Central memory CD8-positive, alpha-beta T cell (primary cell): ENCODE results near the gene PGAP3.

Source experiments
- ATAC-seq: fragments of 150-1000 bp; cut with Tn5 transposase; replicated peaks from 2 replicates; pipeline ENCODE4 v1.10.0; 2022; ENCODE audit warnings: mild to moderate bottlenecking, moderate FRiP score, moderate number of reproducible peaks; ENCODE audit not compliant: poor library complexity, severe bottlenecking; ENCODE audit errors: extremely low read depth
- DNase-seq, 2 donors: peaks; one replicate each; pipeline ENCODE4 v3.0.0; 2021; ENCODE audit warnings: low spot score in 2 of 2
- H3K27ac Mint-ChIP-seq: one replicate; pipeline ENCODE4 v1.8.0; 2022; ENCODE audit warnings: low read depth, mild to moderate bottlenecking, moderate library complexity, mixed read lengths
- H3K27me3 Mint-ChIP-seq: one replicate; pipeline ENCODE4 v1.8.0; 2022; ENCODE audit warnings: mixed read lengths
- H3K36me3 Mint-ChIP-seq: one replicate; pipeline ENCODE4 v1.8.0; 2022; ENCODE audit warnings: mild to moderate bottlenecking, moderate library complexity, mixed read lengths; ENCODE audit not compliant: insufficient read depth
- H3K4me1 Mint-ChIP-seq: one replicate; pipeline ENCODE4 v1.8.0; 2022; ENCODE audit warnings: mixed read lengths
- H3K4me3 Mint-ChIP-seq: one replicate; pipeline ENCODE4 v1.8.0; 2022; ENCODE audit warnings: mild to moderate bottlenecking, moderate library complexity, mixed read lengths
- H3K9me3 Mint-ChIP-seq: one replicate; pipeline ENCODE4 v1.8.0; 2022; ENCODE audit warnings: mixed read lengths

The PGAP3 gene

GRCh38 chr17:39669897-39670735 lies 17.7 kb downstream of the PGAP3 start:
- Mint-ChIP-seq H3K4me3 (no peak overlapping the region), H3K36me3 (no peaks in the 10 kb centered on the region), H3K9me3 (no peaks in the 10 kb centered on the region), H3K4me1 (peaks cover 27% of the 10 kb centered on the region), H3K27ac (no peak overlapping the region), H3K27me3 (no peaks in the 10 kb centered on the region)
- DNase-seq, result no peak
- no peak for ATAC-seq

GRCh38 chr17:39667945-39668924 lies 19.6 kb downstream of the PGAP3 start, which contains the start of gene PNMT:
TSS of gene PNMT (plus strand) at chr17:39668453. CDS start at chr17:39668476, 23 bp downstream.
- Mint-ChIP-seq H3K27me3 (no peaks in the 10 kb centered on the region), H3K36me3 (no peaks in the 10 kb centered on the region), H3K27ac (peak within 1 kb of the TSS; percentile 90), H3K9me3 (no peaks in the 10 kb centered on the region), H3K4me3 (peak within 1 kb of the TSS; percentile 60), H3K4me1 (peaks cover 30% of the 10 kb centered on the region)
- ATAC-seq (peak; percentile 70), DNase-seq (peak; percentile 39 to 54)

DNA sequence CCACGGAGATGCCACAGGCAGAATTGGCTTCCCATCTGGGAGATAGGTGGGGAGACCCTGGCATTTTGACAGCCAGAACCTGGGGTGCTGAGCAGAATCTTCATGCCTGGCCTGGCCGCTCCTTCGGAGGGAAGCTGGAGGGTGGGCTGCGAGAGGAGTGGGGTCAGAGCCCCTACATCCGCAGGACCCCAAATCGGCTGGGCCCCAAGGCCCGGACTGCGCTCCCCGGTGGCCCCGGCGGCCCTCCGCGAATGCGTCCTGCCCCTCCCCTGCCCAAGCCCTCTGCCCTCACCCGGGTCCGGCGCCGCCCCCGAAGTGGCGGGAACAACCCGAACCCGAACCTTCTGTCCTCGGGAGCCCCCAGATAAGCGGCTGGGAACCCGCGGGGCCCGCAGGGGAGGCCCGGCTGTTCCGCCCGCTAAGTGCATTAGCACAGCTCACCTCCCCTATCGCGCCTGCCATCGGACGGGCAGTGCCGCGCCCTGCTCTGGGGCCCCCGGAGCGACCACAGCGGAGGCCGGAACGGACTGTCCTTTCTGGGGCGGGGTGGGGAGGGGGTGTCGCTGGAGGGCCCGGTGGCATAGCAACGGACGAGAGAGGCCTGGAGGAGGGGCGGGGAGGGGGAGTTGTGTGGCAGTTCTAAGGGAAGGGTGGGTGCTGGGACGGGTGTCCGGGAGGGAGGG lies 20.5 kb downstream of the PGAP3 start:
- peak overlapping the region; percentile 60 for H3K4me3 Mint-ChIP-seq
- ATAC-seq, result no peak
- peak overlapping the region; percentile 90 for H3K27ac Mint-ChIP-seq

DNA sequence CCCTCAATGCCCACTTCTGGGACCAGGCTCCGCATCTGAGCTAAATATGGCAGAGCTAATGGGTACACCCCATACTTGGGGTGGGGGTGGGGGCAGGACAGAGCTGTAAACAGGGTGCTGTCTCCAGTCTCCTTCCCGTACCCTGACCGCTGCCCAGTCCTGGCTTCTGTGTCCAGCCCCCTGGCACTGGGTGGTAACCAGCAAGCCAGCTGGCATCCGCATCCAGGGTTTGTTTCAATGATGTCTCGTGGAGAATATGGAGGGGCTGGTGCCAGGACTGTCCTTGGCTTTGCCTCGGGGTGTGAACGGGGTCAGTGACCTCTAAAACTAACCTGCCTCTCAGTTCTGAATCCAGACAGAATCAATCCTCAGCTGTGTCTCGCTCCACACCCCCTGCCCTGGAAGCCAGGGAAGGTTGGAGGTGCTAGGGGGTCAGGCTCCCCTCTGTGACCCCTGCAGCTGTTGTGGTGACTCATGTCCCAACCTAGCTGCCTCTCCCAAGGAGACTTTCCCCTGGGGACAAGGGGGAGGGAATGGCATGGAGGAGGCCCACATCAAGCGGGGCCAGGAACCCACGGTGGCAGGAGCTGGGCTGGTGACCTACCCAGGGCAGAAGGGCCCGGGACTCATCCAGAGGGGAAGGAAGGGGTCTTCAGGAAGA lies 21.1 kb downstream of the PGAP3 start:
- ATAC-seq, result no peak
- Mint-ChIP-seq H3K4me3 (peak overlapping the region; percentile 60), H3K27ac (no peak overlapping the region), H3K27me3 (no peaks in the 10 kb centered on the region), H3K4me1 (peaks cover 23% of the 10 kb centered on the region), H3K36me3 (peaks cover 3% of the 10 kb centered on the region), H3K9me3 (no peaks in the 10 kb centered on the region)
- no peak for DNase-seq

More for the DNA sequence above, 20.5 kb downstream of the PGAP3 start:
- DNase-seq, result no peak
- Mint-ChIP-seq H3K36me3 (peaks cover 3% of the 10 kb centered on the region), H3K27me3 (no peaks in the 10 kb centered on the region), H3K9me3 (no peaks in the 10 kb centered on the region), H3K4me1 (peaks cover 29% of the 10 kb centered on the region)

GRCh38 chr17:39666231-39666600 lies 21.6 kb downstream of the PGAP3 start:
- no peaks in the 10 kb centered on the region for H3K27me3 Mint-ChIP-seq
- H3K4me3 Mint-ChIP-seq, result no peak overlapping the region
- no peak overlapping the region for H3K27ac Mint-ChIP-seq
- H3K9me3 Mint-ChIP-seq, result no peaks in the 10 kb centered on the region
- peaks cover 22% of the 10 kb centered on the region for H3K4me1 Mint-ChIP-seq
- no peak for DNase-seq
- peaks cover 4% of the 10 kb centered on the region for H3K36me3 Mint-ChIP-seq
- ATAC-seq, result no peak

- H3K27ac Mint-ChIP-seq, result no peak overlapping the region
- ATAC-seq (no peak), DNase-seq (no peak)
- peaks cover 22% of the 10 kb centered on the region for H3K4me1 Mint-ChIP-seq
- H3K9me3 Mint-ChIP-seq, result no peaks in the 10 kb centered on the region
- no peak overlapping the region for H3K4me3 Mint-ChIP-seq
- no peaks in the 10 kb centered on the region for H3K27me3 Mint-ChIP-seq
- peaks cover 6% of the 10 kb centered on the region for H3K36me3 Mint-ChIP-seq
Measured at GRCh38 chr17:39665642-39666224, 22.1 kb downstream of the PGAP3 start.

DNA sequence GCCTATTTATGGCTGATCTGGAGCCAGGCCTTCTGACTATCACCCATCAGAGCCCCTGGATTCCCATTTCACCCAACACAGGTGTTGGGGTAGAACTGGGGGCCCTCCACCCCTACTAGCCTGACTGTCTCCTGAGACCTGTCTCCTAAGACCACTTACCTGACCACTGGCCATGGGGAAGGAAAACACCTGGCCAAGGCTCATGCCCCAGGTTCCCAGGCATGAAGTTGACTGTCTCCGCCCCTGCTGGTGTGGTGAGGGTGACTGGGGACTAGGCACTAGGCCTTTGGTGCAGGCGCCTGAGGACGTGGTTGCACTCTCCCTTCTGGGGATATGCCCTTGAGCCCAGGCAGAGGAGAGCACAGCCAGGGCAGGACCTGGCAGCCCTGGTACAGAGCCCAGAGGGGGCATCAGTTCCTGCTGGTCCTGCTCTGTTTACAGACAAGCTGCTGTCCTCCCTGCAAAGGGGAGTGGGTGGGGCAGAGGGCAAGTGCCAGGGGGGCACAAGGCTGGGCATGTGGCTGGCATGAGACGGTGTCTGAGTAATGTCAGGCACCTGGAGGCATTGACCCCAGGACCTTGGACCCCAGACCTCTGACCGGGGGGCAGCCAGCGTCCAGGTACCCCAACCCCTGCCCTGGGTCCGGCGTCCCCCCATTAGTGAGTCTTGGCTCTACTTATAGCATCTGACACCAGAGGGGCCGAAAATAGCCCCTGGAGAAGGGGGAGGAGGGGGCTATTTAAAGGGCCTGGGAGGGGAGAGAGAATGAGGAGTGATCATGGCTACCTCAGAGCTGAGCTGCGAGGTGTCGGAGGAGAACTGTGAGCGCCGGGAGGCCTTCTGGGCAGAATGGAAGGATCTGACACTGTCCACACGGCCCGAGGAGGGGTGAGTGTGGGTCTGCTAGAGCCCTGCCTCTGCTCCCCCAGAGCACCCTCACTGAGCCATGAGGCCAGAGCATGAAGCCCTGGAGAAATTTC lies 23.0 kb downstream of the PGAP3 start, which contains the start of gene TCAP:
TCAP (plus strand) TSS at position 769 of the 981 bp plus-strand sequence; CDS start at position 780, 11 bp downstream.
- ATAC-seq (no peak), DNase-seq (no peak)
- Mint-ChIP-seq H3K27me3 (no peaks in the 10 kb centered on the region), H3K9me3 (no peaks in the 10 kb centered on the region), H3K4me1 (peaks cover 22% of the 10 kb centered on the region), H3K4me3 (no peak within 1 kb of the TSS), H3K27ac (no peak within 1 kb of the TSS), H3K36me3 (peaks cover 7% of the 10 kb centered on the region)

GRCh38 chr17:39663688-39664580 lies 23.9 kb downstream of the PGAP3 start:
- Mint-ChIP-seq H3K9me3 (no peaks in the 10 kb centered on the region), H3K4me1 (peaks cover 22% of the 10 kb centered on the region), H3K36me3 (peaks cover 9% of the 10 kb centered on the region), H3K4me3 (no peak overlapping the region), H3K27ac (no peak overlapping the region), H3K27me3 (no peaks in the 10 kb centered on the region)
- DNase-seq (no peak), ATAC-seq (no peak)

DNA sequence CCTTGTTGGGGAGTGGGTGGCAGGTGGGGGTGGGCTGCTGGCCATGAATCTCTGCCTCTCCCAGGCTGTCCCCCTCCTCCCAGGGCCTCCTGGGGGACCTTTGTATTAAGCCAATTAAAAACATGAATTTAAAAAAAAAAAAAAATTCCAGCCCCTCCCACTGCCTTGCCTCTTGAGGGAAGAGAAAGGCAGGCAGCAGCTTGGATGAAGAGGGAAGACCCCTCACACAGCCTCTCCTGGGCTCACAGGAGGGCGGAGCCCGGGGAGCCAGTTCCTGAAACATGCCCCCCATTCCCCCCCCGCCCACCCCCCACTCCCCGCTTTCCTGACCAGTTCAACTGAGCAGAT lies 24.5 kb downstream of the PGAP3 start:
- H3K27me3 Mint-ChIP-seq, result no peaks in the 10 kb centered on the region
- peaks cover 15% of the 10 kb centered on the region for H3K4me1 Mint-ChIP-seq
- peaks cover 9% of the 10 kb centered on the region for H3K36me3 Mint-ChIP-seq
- no peaks in the 10 kb centered on the region for H3K9me3 Mint-ChIP-seq
- DNase-seq, result no peak
- no peak overlapping the region for H3K4me3 Mint-ChIP-seq
- ATAC-seq, result no peak
- no peak overlapping the region for H3K27ac Mint-ChIP-seq

- DNase-seq, result no peak
- Mint-ChIP-seq H3K27ac (no peak overlapping the region), H3K27me3 (no peaks in the 10 kb centered on the region), H3K4me3 (no peak overlapping the region), H3K4me1 (peaks cover 10% of the 10 kb centered on the region), H3K36me3 (peaks cover 9% of the 10 kb centered on the region), H3K9me3 (no peaks in the 10 kb centered on the region)
- ATAC-seq, result no peak
Measured at GRCh38 chr17:39662551-39663339, 25.1 kb downstream of the PGAP3 start.
